ENCODE measurements around the gene KCNK18.

Gene KCNK18

GRCh38 chr10:117256910-117257309 lies 59.6 kb downstream of the KCNK18 start:
- Histone ChIP-seq H3K4me3 (ENCODE audit: low read depth in 1 of 2, low read length in 2 of 2) (no peak overlapping the region), H3K9ac (ENCODE audit: low read length) (no peak overlapping the region), H3K36me3 (ENCODE audit: insufficient read depth, low read length) (no peaks in the 10 kb centered on the region), H3K27me3 (ENCODE audit: control insufficient read depth in 1 of 2, insufficient read depth in 2 of 2, low read length in 2 of 2) (no peaks in the 10 kb centered on the region), H3K9me3 (ENCODE audit: low read length) (no peaks in the 10 kb centered on the region), H3K4me1 (ENCODE audit: insufficient read depth, low read length) (no peaks in the 10 kb centered on the region), H3K27ac (ENCODE audit: low read depth, low read length) (no peak overlapping the region)

GRCh38 chr10:117257721-117258120 lies 60.4 kb downstream of the KCNK18 start:
- Histone ChIP-seq H3K4me3 (ENCODE audit: low read depth in 1 of 2, low read length in 2 of 2) (no peak overlapping the region), H3K9ac (ENCODE audit: low read length) (no peak overlapping the region), H3K4me1 (ENCODE audit: insufficient read depth, low read length) (no peaks in the 10 kb centered on the region), H3K36me3 (ENCODE audit: insufficient read depth, low read length) (no peaks in the 10 kb centered on the region), H3K27me3 (ENCODE audit: control insufficient read depth in 1 of 2, insufficient read depth in 2 of 2, low read length in 2 of 2) (peaks cover 0 to under 1% of the 10 kb centered on the region in 2 donors), H3K9me3 (ENCODE audit: low read length) (no peaks in the 10 kb centered on the region), H3K27ac (ENCODE audit: low read depth, low read length) (no peak overlapping the region)

- H3K27ac ChIP-seq (ENCODE audit: low read depth, low read length): no peak overlapping the region
- H3K27me3 ChIP-seq (ENCODE audit: control insufficient read depth in 1 of 2, insufficient read depth in 2 of 2, low read length in 2 of 2): peaks cover 0 to 6% of the 10 kb centered on the region in 2 donors
- H3K9ac ChIP-seq (ENCODE audit: low read length): no peak overlapping the region
- H3K9me3 ChIP-seq (ENCODE audit: low read length): no peaks in the 10 kb centered on the region
- H3K4me1 ChIP-seq (ENCODE audit: insufficient read depth, low read length): no peaks in the 10 kb centered on the region
- H3K4me3 ChIP-seq (ENCODE audit: low read depth in 1 of 2, low read length in 2 of 2): no peak overlapping the region
- no peaks in the 10 kb centered on the region for H3K36me3 ChIP-seq (ENCODE audit: insufficient read depth, low read length)
Measured at GRCh38 chr10:117259279-117259678, 62.0 kb downstream of the KCNK18 start.
